K562 (cell line): ENCODE data around the gene LY6G6D. TPM values are rescaled to one million over a fixed set of nuclear protein-coding genes. Genes with fewer than 3 reads are reported as not detected.

Experiments
- DACH1 ChIP-seq: fragments of 450-650 bp; IDR thresholded peaks from 2 replicates; pipeline ENCODE4 v1.6.1; 2018; ENCODE audit not compliant: partially characterized antibody
- ELK1 ChIP-seq: sonication (generic); formaldehyde crosslinking; IDR thresholded peaks from 2 replicates; pipeline ENCODE4 v1.8.1; 2022; ENCODE audit warnings: missing genetic modification reagents
- HNRNPK ChIP-seq: fragments of 200-400 bp; formaldehyde crosslinking; IDR thresholded peaks from one replicate; pipeline ENCODE4 v1.6.1; 2018; ENCODE audit warnings: mild to moderate bottlenecking, low read depth, low read length; ENCODE audit not compliant: poor library complexity, severe bottlenecking
- LARP7 ChIP-seq: fragments of 450-650 bp; IDR thresholded peaks from 2 replicates; pipeline ENCODE4 v1.6.1; 2016
- PREB ChIP-seq: sonication (generic); formaldehyde crosslinking; IDR thresholded peaks from 2 replicates; pipeline ENCODE4 v1.8.1; 2023; ENCODE audit warnings: mild to moderate bottlenecking, missing genetic modification reagents
- SP2 ChIP-seq: IDR thresholded peaks from 2 replicates; pipeline ENCODE4 v1.6.1; 2011; ENCODE audit warnings: mild to moderate bottlenecking, low read depth, low read length, moderate library complexity; ENCODE audit not compliant: poor library complexity, severe bottlenecking; ENCODE audit errors: extremely low read depth
- SREBF1 ChIP-seq: fragments of 150-350 bp; IDR thresholded peaks from 2 replicates; pipeline ENCODE4 v1.6.1; 2014; ENCODE audit warnings: antibody characterized with exemption, low read depth, low read length, borderline replicate concordance
- SUPT5H ChIP-seq: fragments of 450-650 bp; IDR thresholded peaks from 2 replicates; pipeline ENCODE4 v1.6.1; 2016
- TAF7 ChIP-seq: fragments of 450-650 bp; IDR thresholded peaks from 2 replicates; pipeline ENCODE4 v1.6.1; 2016; ENCODE audit warnings: missing genetic modification characterization, missing compliant biosample characterization
- ZBTB9 ChIP-seq: fragments of 450-650 bp; formaldehyde crosslinking; IDR thresholded peaks from 2 replicates; pipeline ENCODE4 v1.4.0; 2020; ENCODE audit warnings: mild to moderate bottlenecking, moderate library complexity
- ZNF282 ChIP-seq: sonication (generic); formaldehyde crosslinking; IDR thresholded peaks from 2 replicates; pipeline ENCODE4 v1.8.1; 2023; ENCODE audit warnings: missing genetic modification reagents
- ZNF445 ChIP-seq: fragments of 250-450 bp; sonication (Bioruptor Pico); IDR thresholded peaks from 2 replicates; pipeline ENCODE4 v1.4.0; 2020; ENCODE audit warnings: low read depth, mild to moderate bottlenecking, moderate library complexity
- polyA plus RNA-seq, 8 experiments: library from polyadenylated mRNA; depleted of rRNA in 4 of 8; stranded (reverse) in 5 of 8; unstranded in 3 of 8; fragments of >200 nt; fragmentation: Nextera tagmentation in 2 of 8; fragmentation: Illumina TruSeq in 1 of 8; extraction: Ambion mirVana in 2 of 8; extraction: Trizol in 1 of 8; gene quantifications; 2 replicates each; pipeline versions ENCODE4 v1.2.1 to v1.2.3, GENCODE V29; 2011 to 2014; ENCODE audit warnings: inconsistent platforms in 1 of 8, missing spikeins in 1 of 8
- total RNA-seq, 7 experiments: library from RNA; depleted of rRNA in 6 of 7; stranded (reverse); fragments of >200 nt in 6 of 7; fragmentation: Illumina TruSeq in 2 of 7; extraction: Trizol in 2 of 7; gene quantifications; 2 replicates each; pipeline versions ENCODE4 v1.2.1 to v1.2.3, GENCODE V29; 2011 to 2021; ENCODE audit warnings: low replicate concordance in 1 of 7
- TF ChIP-seq, protein P1 (sequence below): fragments of 250-450 bp; sonication (Bioruptor Pico); IDR thresholded peaks from 2 replicates; pipeline ENCODE4 v1.9.0; 2021; ENCODE audit warnings: mild to moderate bottlenecking, inconsistent platforms
- TF ChIP-seq, protein P2 (sequence below): fragments of 450-650 bp; formaldehyde crosslinking; IDR thresholded peaks from 2 replicates; pipeline ENCODE4 v1.4.0; 2022; ENCODE audit warnings: missing genetic modification characterization
- TF ChIP-seq, protein P3 (sequence below), 2 experiments: fragments of 150-350 bp in 1 of 2; IDR thresholded peaks; 2 replicates each; pipeline ENCODE4 v1.6.1; 2012 to 2016; ENCODE audit warnings: low read depth in 2 of 2, low read length in 2 of 2, mild to moderate bottlenecking in 1 of 2, moderate library complexity in 1 of 2

The LY6G6D gene
- total and polyA plus RNA-seq, 9 of the 15 experiments (the other 6 are each of a cell fraction or from before 2014, with no cell fraction given): 0.30 to 0.38 TPM; not detected in 7

- TF ChIP-seq ZBTB9 (CRISPR knock-in tag): no peak
- no peak for TF ChIP-seq ZNF445 (CRISPR knock-in tag)
- TF ChIP-seq, protein P1, sequence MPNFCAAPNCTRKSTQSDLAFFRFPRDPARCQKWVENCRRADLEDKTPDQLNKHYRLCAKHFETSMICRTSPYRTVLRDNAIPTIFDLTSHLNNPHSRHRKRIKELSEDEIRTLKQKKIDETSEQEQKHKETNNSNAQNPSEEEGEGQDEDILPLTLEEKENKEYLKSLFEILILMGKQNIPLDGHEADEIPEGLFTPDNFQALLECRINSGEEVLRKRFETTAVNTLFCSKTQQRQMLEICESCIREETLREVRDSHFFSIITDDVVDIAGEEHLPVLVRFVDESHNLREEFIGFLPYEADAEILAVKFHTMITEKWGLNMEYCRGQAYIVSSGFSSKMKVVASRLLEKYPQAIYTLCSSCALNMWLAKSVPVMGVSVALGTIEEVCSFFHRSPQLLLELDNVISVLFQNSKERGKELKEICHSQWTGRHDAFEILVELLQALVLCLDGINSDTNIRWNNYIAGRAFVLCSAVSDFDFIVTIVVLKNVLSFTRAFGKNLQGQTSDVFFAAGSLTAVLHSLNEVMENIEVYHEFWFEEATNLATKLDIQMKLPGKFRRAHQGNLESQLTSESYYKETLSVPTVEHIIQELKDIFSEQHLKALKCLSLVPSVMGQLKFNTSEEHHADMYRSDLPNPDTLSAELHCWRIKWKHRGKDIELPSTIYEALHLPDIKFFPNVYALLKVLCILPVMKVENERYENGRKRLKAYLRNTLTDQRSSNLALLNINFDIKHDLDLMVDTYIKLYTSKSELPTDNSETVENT: 0 out of 2 replicates have a peak, but pooled peaks have one; percentile 17
- TF ChIP-seq ZNF282: no peak
- peak; percentile 42; the same call in 1 of the 2 replicates for TF ChIP-seq PREB (CRISPR knock-in tag)
- 0 out of 2 replicates have a peak, but pooled peaks have one; percentile 23 for TF ChIP-seq SREBF1
- no peak for TF ChIP-seq LARP7
- TF ChIP-seq ELK1 (CRISPR knock-in tag): 0 out of 2 replicates have a peak, but pooled peaks have one; percentile 61
- peak; percentile 13 for TF ChIP-seq SP2
- TF ChIP-seq, protein P2, sequence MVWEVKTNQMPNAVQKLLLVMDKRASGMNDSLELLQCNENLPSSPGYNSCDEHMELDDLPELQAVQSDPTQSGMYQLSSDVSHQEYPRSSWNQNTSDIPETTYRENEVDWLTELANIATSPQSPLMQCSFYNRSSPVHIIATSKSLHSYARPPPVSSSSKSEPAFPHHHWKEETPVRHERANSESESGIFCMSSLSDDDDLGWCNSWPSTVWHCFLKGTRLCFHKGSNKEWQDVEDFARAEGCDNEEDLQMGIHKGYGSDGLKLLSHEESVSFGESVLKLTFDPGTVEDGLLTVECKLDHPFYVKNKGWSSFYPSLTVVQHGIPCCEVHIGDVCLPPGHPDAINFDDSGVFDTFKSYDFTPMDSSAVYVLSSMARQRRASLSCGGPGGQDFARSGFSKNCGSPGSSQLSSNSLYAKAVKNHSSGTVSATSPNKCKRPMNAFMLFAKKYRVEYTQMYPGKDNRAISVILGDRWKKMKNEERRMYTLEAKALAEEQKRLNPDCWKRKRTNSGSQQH (CRISPR knock-in tag): no peak
- TF ChIP-seq HNRNPK: no peak
- 0 out of 2 replicates have a peak, but pooled peaks have one; percentile 13 for TF ChIP-seq TAF7 (tag)
- no peak for TF ChIP-seq DACH1
- peak; percentile 29; the same call in 1 of the 2 replicates for TF ChIP-seq SUPT5H
- TF ChIP-seq, protein P3, sequence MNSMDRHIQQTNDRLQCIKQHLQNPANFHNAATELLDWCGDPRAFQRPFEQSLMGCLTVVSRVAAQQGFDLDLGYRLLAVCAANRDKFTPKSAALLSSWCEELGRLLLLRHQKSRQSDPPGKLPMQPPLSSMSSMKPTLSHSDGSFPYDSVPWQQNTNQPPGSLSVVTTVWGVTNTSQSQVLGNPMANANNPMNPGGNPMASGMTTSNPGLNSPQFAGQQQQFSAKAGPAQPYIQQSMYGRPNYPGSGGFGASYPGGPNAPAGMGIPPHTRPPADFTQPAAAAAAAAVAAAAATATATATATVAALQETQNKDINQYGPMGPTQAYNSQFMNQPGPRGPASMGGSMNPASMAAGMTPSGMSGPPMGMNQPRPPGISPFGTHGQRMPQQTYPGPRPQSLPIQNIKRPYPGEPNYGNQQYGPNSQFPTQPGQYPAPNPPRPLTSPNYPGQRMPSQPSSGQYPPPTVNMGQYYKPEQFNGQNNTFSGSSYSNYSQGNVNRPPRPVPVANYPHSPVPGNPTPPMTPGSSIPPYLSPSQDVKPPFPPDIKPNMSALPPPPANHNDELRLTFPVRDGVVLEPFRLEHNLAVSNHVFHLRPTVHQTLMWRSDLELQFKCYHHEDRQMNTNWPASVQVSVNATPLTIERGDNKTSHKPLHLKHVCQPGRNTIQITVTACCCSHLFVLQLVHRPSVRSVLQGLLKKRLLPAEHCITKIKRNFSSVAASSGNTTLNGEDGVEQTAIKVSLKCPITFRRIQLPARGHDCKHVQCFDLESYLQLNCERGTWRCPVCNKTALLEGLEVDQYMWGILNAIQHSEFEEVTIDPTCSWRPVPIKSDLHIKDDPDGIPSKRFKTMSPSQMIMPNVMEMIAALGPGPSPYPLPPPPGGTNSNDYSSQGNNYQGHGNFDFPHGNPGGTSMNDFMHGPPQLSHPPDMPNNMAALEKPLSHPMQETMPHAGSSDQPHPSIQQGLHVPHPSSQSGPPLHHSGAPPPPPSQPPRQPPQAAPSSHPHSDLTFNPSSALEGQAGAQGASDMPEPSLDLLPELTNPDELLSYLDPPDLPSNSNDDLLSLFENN (IDR thresholded peaks at IDR 0.05; ENCODE audit: low read depth in 2 of 2, low read length in 2 of 2): no peak
Measured at GRCh38 chr6:31700740-31701401, 14.3 kb upstream of the LY6G6D start (continued).
